ENCODE results near the gene TBC1D14. TPM values are rescaled to one million over a fixed set of nuclear protein-coding genes. Genes with fewer than 3 reads are reported as not detected.

The TBC1D14 gene
- total and polyA plus RNA-seq, 2 of the 4 experiments (the other 2 are of a cell fraction) = 31.7 to 40.7 TPM

GRCh38 chr4:7014815-7015214, 105.2 kb downstream of the TBC1D14 start:
- H3K79me1 ChIP-seq (ENCODE audit: low read depth in 1 of 2, low read length in 2 of 2) = peaks cover 10 to 31% of the 10 kb centered on the region in 2 experiments
- no peak overlapping the region for H3K56ac ChIP-seq (ENCODE audit: extremely low read depth, insufficient read depth, low read length)
- H3K9me1 ChIP-seq (ENCODE audit: insufficient read depth, low read length) = peaks cover 13% of the 10 kb centered on the region; the same call in 1 of the 2 replicates
- ChIA-PET POLR2A (ENCODE audit: unreplicated experiment) (no interaction called here), CTCF (no interaction called here)
- no peak overlapping the region for H4K5ac ChIP-seq (ENCODE audit: low read depth, low read length)
- no peak overlapping the region for H2AFZ ChIP-seq (replicated peaks; ENCODE audit: low read length, poor library complexity)
- DNase-seq (no peak), ATAC-seq (ENCODE audit: low read depth) (no peak)
- in situ Hi-C loops (cut with MboI; ENCODE audit: low sequenced_read_pairs) = no loop called here
- TF ChIP-seq CTCF (conservative IDR thresholded peaks at IDR 0.05; ENCODE audit: low read depth, low read length) = no peak
- TF ChIP-seq SMC3 (IDR thresholded peaks at IDR 0.05; ENCODE audit: low read depth, low read length) = no peak
- no peak for TF ChIP-seq NFE2L2 (IDR thresholded peaks at IDR 0.05; ENCODE audit: low read depth, low read length)
- TF ChIP-seq POLR2A (IDR thresholded peaks at IDR 0.05; ENCODE audit: low read depth, low read length) = no peak
- TF ChIP-seq USF2 (IDR thresholded peaks at IDR 0.05; ENCODE audit: low read depth, low read length) = no peak
- no peak for TF ChIP-seq RFX5 (IDR thresholded peaks at IDR 0.05; ENCODE audit: low read depth, low read length)
- TF ChIP-seq CHD1 (IDR thresholded peaks at IDR 0.05; ENCODE audit: low read depth, low read length) = no peak
- TF ChIP-seq, protein P1, sequence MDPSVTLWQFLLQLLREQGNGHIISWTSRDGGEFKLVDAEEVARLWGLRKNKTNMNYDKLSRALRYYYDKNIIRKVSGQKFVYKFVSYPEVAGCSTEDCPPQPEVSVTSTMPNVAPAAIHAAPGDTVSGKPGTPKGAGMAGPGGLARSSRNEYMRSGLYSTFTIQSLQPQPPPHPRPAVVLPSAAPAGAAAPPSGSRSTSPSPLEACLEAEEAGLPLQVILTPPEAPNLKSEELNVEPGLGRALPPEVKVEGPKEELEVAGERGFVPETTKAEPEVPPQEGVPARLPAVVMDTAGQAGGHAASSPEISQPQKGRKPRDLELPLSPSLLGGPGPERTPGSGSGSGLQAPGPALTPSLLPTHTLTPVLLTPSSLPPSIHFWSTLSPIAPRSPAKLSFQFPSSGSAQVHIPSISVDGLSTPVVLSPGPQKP (IDR thresholded peaks at IDR 0.05; ENCODE audit: borderline replicate concordance, low read depth, low read length) = no peak
- TF ChIP-seq MXI1 (IDR thresholded peaks at IDR 0.05; ENCODE audit: borderline replicate concordance, low read depth, low read length) = no peak
- TF ChIP-seq MAZ (IDR thresholded peaks at IDR 0.05; ENCODE audit: borderline replicate concordance, low read depth, low read length) = no peak
- TF ChIP-seq CEBPB (IDR thresholded peaks at IDR 0.05; ENCODE audit: low read depth, low read length) = no peak
- H3K4me3 ChIP-seq (ENCODE audit: insufficient read depth, low read depth, low read length) = no peak overlapping the region
- H4K8ac ChIP-seq (ENCODE audit: low read depth in 2 of 2, low read length in 2 of 2) = no peak overlapping the region
- H3K36me3 ChIP-seq (ENCODE audit: control insufficient read depth, insufficient read depth, low read length) = peaks cover 58% of the 10 kb centered on the region
- intact Hi-C loops (cut with micrococcal nuclease) = no loop called here
- no peaks in the 10 kb centered on the region for H3K9me3 ChIP-seq (ENCODE audit: control insufficient read depth, insufficient read depth, low read length)
- H2BK15ac ChIP-seq (ENCODE audit: low read depth, low read length) = no peak overlapping the region
- no peak overlapping the region for H2AK9ac ChIP-seq (replicated peaks; ENCODE audit: low read depth, low read length, poor library complexity)
- H3K4me2 ChIP-seq (ENCODE audit: low read depth, low read length) = no peak overlapping the region
- no peak overlapping the region for H3K23ac ChIP-seq (ENCODE audit: low read depth, low read length)
- H2AK5ac ChIP-seq (ENCODE audit: low read depth, low read length) = no peak overlapping the region
- H4K20me1 ChIP-seq (ENCODE audit: insufficient read depth, low read length) = no peaks in the 10 kb centered on the region
- no peak overlapping the region for H3K18ac ChIP-seq (ENCODE audit: low read depth, low read length)
- H2BK5ac ChIP-seq (ENCODE audit: low read depth, low read length, poor library complexity, severe bottlenecking) = no peak overlapping the region
- H2BK20ac ChIP-seq (ENCODE audit: low read depth, low read length) = no peak overlapping the region
- H3K9ac ChIP-seq (ENCODE audit: low read depth, low read length) = no peak overlapping the region
- WGBS, 2 experiments (ENCODE audit: extremely low coverage in 2 of 2, insufficient read length in 1 of 2) = 92% methylated on average over 9 of the region's 12 CpGs; no CpG with 5 or more reads in 1 of the 2 experiments
- H3K27ac ChIP-seq (ENCODE audit: insufficient read depth, low read length) = no peak overlapping the region
- dilution Hi-C loops (cut with HindIII; ENCODE audit: low sequenced_read_pairs, unreplicated experiment) = no loop called here
- H4K91ac ChIP-seq (ENCODE audit: insufficient read depth, low read depth, low read length) = no peak overlapping the region
- H3K14ac ChIP-seq (replicated peaks; ENCODE audit: low read depth, low read length) = no peak overlapping the region
- no TSS peak for BruUV-seq (replicated peaks)
- H2BK120ac ChIP-seq (ENCODE audit: low read depth, low read length) = no peak overlapping the region
- no peaks in the 10 kb centered on the region for H3K4me1 ChIP-seq (ENCODE audit: control insufficient read depth, insufficient read depth, low read length)
- H3K27me3 ChIP-seq (ENCODE audit: control insufficient read depth, insufficient read depth, low read length) = no peaks in the 10 kb centered on the region
- H3K4ac ChIP-seq (ENCODE audit: low read depth, low read length) = no peak overlapping the region
